ENCODE data around the gene CAPZA2.
"Not testable (repeated sequence)": the region's sequence is repeated elsewhere in the genome, so short reads cannot be mapped to it uniquely, and the experiment has no call there.

The CAPZA2 gene

DNA sequence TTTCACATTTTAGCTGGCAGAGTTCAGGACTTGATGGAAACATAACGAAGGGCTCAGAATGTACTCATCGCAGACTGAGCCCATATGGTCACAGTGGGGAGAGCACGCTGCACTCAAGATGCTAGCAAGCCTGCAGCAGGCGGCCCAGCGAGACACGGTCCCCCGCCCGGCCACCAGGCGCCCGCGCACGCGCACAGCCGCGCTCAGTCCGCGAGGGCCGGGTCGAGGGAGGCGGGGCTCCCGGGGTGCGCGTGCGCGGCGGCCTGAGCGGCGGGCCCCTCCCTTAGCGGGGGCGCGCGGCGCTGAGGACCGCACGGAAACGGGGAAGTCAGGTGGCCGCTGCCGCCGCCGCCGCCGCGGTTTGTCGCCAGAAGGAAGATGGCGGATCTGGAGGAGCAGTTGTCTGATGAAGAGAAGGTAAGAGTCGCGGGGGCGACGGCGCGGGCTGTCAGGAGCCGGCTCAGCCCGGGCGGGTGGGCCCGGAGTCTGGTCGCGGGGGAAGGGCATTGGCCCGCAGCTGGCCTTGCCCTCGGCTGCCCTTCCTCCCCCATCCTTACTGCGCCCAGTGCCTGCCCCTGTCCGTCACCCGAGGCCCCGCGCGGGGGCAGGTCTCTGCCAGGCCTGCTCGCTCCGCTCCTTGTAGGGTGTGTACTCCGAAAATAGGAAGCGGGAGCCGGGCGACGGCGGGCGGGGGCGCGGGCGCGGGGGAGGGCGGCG, at the start of gene CAPZA2:
Gene CAPZA2, plus strand, starts transcription at position 354 of the 717 bp plus-strand sequence. Its CDS starts 25 bp downstream, at position 379.
- peak; percentile 65 for DNase-seq

DNA sequence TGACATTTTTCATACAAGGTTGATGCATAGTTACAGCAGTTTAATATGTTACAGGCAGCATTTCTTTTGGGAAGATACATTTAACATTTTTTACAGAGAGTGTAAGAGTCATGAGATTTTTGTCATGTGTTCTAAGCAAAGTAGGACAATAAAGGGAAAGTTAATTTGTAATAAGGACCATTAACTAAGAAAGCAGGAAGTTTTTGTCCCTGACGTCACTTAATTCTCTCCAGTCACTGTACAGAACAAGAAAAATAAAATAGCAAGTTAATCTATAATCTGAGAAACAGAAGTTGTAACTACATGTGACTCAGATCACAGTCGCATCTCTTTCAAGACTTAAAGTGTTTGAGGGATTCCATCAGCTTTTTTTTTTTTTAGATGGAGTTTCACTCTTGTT, 49.5 kb upstream of the CAPZA2 start:
- no peak for DNase-seq

DNA sequence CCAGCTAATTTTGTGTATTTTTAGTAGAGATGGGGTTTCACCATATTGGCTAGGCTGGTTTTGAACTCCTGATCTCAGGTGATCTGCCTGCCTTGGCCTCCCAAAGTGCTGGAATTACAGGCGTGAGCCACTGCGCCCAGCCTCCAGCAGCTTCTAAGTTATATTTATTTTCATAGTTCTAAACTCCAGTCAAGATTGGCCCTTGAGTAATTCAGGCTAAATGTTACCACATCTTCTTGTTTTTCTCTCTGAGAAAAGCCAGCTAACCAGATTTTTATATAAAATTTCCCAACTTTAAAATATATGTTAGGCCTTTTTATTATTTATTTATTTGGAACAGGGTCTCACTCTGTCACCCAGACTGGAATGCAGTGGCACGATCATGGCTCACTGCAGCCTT, 49.0 kb upstream of the CAPZA2 start:
- DNase-seq, result not testable (repeated sequence)

DNA sequence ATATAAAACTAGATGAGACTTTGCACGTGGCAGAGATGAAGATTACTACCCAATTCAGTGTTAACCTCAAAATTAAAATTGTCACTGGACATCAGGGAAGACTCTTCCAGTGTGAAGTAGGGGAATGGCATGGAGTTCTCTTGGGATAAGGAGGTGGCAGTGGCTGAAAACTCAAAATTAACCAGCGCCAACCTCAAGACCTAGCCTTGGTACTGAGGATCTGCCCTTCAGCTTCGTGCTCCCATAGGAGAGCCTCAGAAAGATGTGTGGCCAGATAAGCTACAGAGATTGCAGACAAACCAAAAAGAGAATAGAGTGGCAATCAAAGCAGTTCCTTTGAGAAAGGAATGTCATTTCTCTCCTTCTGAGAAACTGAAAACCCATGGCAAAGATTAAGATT, 47.3 kb upstream of the CAPZA2 start:
- DNase-seq, result no peak

DNA sequence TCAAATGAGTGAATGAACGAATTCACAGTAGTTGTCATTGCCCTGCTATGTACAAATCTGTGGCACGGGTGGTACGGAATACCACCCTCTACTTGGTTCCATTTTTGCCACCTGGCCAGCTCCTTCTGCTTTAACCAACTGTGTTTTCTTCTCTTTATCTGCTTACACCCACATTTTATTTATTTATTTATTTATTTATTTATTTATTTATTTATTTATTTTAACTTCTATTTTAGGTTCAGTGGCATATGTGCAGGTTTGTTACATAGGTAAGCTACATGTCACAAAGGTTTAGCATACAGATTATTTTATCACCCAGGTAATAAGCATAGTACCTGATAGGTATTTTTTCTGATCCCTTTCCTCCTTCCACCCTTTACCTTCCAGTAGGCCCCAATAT, 42.2 kb upstream of the CAPZA2 start:
- DNase-seq, result no peak

DNA sequence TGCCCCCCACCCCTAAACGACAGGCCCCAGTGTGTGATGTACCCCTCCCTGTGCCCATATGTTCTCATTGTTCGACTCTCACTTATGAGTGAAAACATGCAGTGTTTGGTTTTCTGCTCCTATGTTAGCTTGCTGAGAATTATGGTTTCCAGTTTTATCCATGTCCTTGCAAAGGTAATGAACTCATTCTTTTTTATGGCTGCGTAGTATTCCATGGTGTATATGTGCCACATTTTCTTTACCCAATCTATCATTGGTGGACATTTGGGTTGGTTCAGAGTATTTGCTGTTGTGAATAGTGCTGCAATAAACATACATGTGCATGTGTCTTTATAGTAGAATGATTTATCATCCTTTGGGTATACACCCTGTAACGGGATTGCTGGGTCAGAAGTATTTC, 40.7 kb upstream of the CAPZA2 start:
- DNase-seq, result not testable (repeated sequence)

GRCh38 chr7:116824449-116824848, 37.9 kb upstream of the CAPZA2 start:
- DNase-seq, result no peak

- no peak for DNase-seq
Measured at GRCh38 chr7:116828281-116828680, 34.1 kb upstream of the CAPZA2 start.

DNA sequence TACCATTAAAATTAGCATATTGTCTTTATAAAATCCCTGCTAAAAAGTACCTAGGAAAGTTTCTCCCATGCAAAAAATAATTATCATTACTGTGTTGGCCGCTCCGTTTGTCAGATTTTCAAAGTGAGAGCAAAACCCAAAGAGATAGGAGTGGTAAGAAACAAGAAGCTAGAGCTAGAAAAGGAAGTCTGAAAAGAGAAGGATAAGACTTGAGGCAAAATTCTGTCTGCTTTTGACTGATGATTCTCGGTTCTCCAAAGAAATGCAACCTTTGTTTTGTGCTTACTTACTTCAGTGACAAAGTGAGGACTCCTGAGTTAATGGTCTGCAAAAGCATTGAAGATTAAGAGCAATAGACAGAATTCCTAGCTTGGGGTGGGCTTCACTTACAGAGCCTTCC, 33.3 kb upstream of the CAPZA2 start:
- DNase-seq, result no peak

GRCh38 chr7:116829493-116829892, 32.9 kb upstream of the CAPZA2 start:
- no peak for DNase-seq

DNA sequence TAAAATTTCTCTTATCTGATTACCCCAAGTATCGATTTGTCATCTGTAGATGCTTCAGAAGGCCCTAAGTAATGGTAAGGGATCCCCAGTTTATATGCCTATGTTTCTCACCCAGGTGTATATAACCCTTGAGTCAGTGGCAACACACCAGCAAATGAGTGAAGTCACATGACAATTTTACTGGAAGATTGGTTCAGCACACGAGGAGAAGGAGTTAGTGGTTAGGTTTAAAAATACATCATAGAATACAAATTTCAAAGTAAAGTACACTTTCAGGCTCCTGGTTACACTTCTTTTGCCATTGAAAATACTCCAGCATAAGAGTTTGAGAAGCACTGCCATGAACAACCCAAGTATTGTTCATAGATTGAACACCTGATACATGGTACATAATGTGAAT, 29.7 kb upstream of the CAPZA2 start:
- DNase-seq, result no peak

- no peak for DNase-seq
Measured at GRCh38 chr7:116834815-116835504, 27.4 kb upstream of the CAPZA2 start.

- no peak for DNase-seq
Measured at GRCh38 chr7:116836048-116836447, 26.3 kb upstream of the CAPZA2 start.

GRCh38 chr7:116836911-116837310, 25.5 kb upstream of the CAPZA2 start:
- DNase-seq, result no peak

- no peak for DNase-seq
Measured at GRCh38 chr7:116837586-116837985, 24.8 kb upstream of the CAPZA2 start.

GRCh38 chr7:116840256-116840655, 22.1 kb upstream of the CAPZA2 start:
- no peak for DNase-seq

GRCh38 chr7:116842371-116842770, 20.0 kb upstream of the CAPZA2 start:
- DNase-seq, result no peak

- DNase-seq, result no peak
Measured at GRCh38 chr7:116843378-116843777, 19.0 kb upstream of the CAPZA2 start.

DNA sequence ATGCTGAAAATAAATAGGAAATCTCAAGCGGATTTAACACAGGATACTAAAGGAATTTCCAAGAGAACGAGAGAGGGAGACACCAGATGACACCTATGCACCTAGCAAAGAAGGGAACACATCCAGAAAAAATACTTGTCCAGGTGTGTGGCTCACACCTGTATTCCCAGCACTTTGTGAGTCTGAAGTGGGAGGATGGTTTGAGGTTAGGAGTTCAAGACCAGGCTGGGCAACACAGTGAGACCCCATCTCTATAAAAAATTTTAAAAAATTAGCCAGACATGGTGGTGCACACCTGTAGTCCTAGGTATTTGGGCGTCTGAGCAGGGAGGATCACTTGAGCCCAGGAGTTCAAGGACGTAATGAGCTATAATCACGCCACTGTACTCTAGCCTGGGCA, 11.2 kb upstream of the CAPZA2 start:
- no peak for DNase-seq

- peak; percentile 63 for DNase-seq
Measured at GRCh38 chr7:116851671-116852070, 10.7 kb upstream of the CAPZA2 start.

- DNase-seq, result no peak
Measured at GRCh38 chr7:116854132-116854531, 8.3 kb upstream of the CAPZA2 start.

DNA sequence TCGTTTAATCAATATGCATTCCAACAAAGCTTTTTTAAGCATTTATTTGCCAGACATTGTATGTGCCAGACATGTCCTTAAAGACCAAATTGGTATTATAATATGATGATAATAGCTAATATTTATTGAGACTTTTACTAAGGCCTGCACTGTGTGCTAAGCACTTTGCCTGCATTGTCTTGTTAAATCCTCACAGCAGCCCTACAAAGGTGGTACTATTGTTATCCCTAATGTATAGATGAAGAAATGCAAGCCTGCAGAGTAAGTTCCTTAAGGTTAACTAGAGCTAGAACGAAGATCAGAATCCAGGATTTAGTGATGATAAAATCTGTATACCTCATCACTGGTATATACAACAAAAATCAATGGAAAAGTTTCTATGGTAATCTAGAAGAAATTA, 5.3 kb upstream of the CAPZA2 start:
- no peak for DNase-seq

DNA sequence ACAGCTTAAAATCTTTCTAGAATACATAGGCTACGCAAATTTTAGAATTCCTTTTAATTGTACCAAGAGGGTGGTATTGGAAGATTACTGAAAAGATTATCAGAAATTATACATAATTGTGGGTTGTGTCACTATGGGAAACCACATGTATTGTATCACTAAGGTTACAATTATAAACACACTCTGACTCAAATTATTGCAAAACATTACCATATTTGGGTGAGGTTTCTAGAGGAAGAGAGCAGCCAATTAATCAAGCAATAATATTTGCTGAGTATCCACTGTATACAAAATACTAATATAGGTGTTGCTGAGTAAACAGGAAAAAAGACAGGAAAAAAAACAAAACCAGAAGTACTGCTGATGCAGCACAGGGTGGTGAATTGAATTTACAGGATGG, 3.1 kb upstream of the CAPZA2 start:
- DNase-seq, result no peak

DNA sequence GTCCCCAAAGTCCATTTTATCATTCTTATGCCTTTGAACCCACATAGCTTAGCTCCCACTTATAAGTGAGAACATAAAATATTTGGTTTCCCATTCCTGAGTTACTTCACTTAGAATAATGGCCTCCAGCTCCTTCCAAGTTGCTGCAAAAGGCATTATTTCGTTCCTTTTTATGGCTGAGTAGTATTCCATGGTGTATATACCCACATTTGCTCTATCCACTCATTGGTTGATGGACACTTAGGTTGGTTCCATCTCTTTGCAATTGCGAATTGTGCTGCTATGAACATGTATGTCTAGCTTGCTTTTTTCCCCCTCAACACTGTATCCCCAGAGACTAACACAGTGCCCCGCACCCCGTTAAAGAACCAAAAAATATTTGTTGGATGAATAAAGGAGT, 670 bp upstream of the CAPZA2 start:
- DNase-seq, result no peak

Measured in NCI-H524 treated with DMSO at 0.1 percent for 48 hours (cell line).